ENCODE data around the gene LSM11.

LSM11 gene

DNA sequence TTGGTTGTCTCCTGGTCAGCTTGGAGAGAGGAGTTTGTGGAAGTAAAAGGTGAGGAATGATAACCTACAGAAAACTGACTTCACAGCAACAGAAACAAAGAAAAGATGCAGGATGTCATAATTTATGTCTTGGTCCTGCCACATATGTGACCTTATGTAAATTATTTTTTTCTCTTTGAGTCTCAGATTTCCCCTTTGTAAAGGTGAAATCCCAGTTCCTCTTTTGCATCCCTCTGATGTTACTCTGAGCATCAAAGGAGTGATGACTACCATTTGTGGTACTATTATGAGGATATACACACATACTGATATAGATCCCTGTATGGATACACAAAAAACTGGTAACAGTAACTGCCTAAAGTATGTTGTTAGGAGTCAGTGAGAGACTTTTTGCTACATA, 13.7 kb upstream of the LSM11 start:
- no peak for TF ChIP-seq CTCF (IDR thresholded peaks at IDR 0.05; ENCODE audit: low read depth, low read length)
- in situ Hi-C loops (cut with HindIII; ENCODE audit: low sequenced_read_pairs) = no loop called here
- DNase-seq (ENCODE audit: low read depth, low spot score) = no peak
- no peak overlapping the region for H3K4me3 ChIP-seq (ENCODE audit: low read depth, low read length)

GRCh38 chr5:157730900-157731271, 12.6 kb upstream of the LSM11 start:
- TF ChIP-seq CTCF (IDR thresholded peaks at IDR 0.05; ENCODE audit: low read depth, low read length) = no peak
- in situ Hi-C loops (cut with HindIII; ENCODE audit: low sequenced_read_pairs) = no loop called here
- DNase-seq (ENCODE audit: low read depth, low spot score) = no peak
- peak overlapping the region; percentile 86 for H3K4me3 ChIP-seq (ENCODE audit: low read depth, low read length)

DNA sequence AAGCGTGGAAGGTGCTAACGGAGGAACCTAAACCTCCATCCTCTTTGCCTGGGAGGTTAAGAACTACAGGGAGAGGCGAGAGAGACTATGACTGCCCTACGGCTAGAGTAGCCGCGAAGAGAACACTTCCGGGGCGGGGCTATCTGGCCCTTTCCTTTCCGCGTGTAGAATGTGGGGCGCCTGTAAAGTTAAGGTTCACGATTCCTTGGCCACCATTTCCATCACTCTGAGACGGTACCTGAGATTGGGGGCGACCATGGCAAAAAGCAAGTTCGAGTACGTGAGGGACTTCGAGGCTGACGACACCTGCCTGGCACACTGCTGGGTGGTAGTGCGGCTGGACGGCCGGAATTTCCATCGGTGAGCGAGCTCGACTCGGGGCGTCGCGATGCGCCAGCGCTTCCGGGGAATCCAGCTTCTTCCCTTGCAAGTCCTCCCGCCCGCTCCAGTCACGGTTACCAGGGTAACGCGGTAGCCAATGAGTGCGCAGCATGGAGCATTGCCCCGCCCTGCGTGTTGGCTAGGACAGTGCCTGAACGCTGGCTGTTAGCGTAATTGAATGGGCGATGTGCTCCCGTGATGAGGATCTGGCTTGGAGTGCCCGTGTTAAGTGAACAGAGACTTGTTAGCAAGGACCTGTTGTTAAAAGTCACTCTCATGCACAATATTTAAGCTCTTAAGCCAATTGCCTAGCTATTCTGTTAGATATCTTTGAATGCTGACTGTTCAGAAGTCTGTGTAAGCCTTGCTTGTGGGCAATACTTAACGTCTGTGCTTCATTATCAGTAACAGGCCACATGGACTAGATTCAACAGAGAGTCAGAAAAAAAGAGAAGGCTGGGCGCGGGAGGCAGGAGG, 12.0 kb upstream of the LSM11 start, which contains the start of gene THG1L:
Gene THG1L, plus strand, starts transcription at position 149 of the 858 bp plus-strand sequence. Its CDS starts 21 bp downstream, at position 170.
- peak; percentile 98 for DNase-seq (ENCODE audit: low read depth, low spot score)
- in situ Hi-C loops (cut with HindIII; ENCODE audit: low sequenced_read_pairs) = no loop called here
- TF ChIP-seq CTCF (IDR thresholded peaks at IDR 0.05; ENCODE audit: low read depth, low read length) = no peak
- H3K4me3 ChIP-seq (ENCODE audit: low read depth, low read length) = peak within 1 kb of the TSS; percentile 86

DNA sequence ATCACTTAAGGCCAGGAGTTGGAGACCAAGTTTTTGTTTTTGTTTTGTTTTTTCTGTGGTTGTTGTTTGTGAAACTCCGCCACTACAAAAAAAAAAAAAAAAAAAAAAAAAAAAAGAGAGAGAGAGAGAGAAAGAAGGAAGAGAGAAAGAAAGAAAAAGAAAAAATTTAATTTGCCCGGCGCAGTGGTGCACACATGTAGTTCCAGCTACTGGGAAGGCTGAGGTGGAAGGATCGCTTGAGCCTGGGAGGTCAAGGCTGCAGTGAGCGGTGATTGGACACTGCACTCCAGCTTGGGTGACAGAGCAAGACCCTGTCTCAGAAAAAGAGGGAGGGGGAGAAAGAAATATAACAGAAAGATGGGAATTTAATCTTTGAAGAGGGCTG, 11.4 kb upstream of the LSM11 start:
- peak overlapping the region; percentile 86 for H3K4me3 ChIP-seq (ENCODE audit: low read depth, low read length)
- DNase-seq (ENCODE audit: low read depth, low spot score) = no peak
- in situ Hi-C loops (cut with HindIII; ENCODE audit: low sequenced_read_pairs) = no loop called here
- no peak for TF ChIP-seq CTCF (IDR thresholded peaks at IDR 0.05; ENCODE audit: low read depth, low read length)

- in situ Hi-C loops (cut with HindIII; ENCODE audit: low sequenced_read_pairs) = no loop called here
- DNase-seq (ENCODE audit: low read depth, low spot score) = no peak
- no peak overlapping the region for H3K4me3 ChIP-seq (ENCODE audit: low read depth, low read length)
- TF ChIP-seq CTCF (IDR thresholded peaks at IDR 0.05; ENCODE audit: low read depth, low read length) = no peak
These were observed 10.8 kb upstream of the LSM11 start for GRCh38 chr5:157732596-157733262.

- in situ Hi-C loops (cut with HindIII; ENCODE audit: low sequenced_read_pairs) = no loop called here
- H3K4me3 ChIP-seq (ENCODE audit: low read depth, low read length) = no peak overlapping the region
- no peak for TF ChIP-seq CTCF (IDR thresholded peaks at IDR 0.05; ENCODE audit: low read depth, low read length)
- no peak for DNase-seq (ENCODE audit: low read depth, low spot score)
These were observed 9.1 kb upstream of the LSM11 start for GRCh38 chr5:157734436-157734835.

Measured in astrocyte of the spinal cord (primary cell).